Fibroblast of villous mesenchyme (primary cell): ENCODE measurements around the gene CNRIP1. TPM values are rescaled to one million over a fixed set of nuclear protein-coding genes. Genes with fewer than 3 reads are reported as not detected.
"Not testable (repeated sequence)": the region's sequence is repeated elsewhere in the genome, so short reads cannot be mapped to it uniquely, and the experiment has no call there.

Experiments used
- DNase-seq: peaks from one replicate; pipeline ENCODE4 v3.0.0-alpha.2; 2010; ENCODE audit warnings: low read depth
- H3K4me3 ChIP-seq: 2 replicates; pipeline ENCODE4 v1.5.1; 2011; ENCODE audit warnings: low read depth, mild to moderate bottlenecking, low read length
- total RNA-seq: library from RNA; depleted of rRNA; stranded (reverse); fragments of >200 nt; gene quantifications from 2 replicates; pipeline ENCODE4 v1.2.3, GENCODE V29; 2012
- TF ChIP-seq, protein P1 (sequence below): IDR thresholded peaks from 2 replicates; pipeline ENCODE4 v1.5.1; 2012; ENCODE audit warnings: low read depth, mild to moderate bottlenecking, low read length; ENCODE audit not compliant: insufficient read depth

Gene CNRIP1
- total RNA-seq, 1 donor, result 24.6 TPM

DNA sequence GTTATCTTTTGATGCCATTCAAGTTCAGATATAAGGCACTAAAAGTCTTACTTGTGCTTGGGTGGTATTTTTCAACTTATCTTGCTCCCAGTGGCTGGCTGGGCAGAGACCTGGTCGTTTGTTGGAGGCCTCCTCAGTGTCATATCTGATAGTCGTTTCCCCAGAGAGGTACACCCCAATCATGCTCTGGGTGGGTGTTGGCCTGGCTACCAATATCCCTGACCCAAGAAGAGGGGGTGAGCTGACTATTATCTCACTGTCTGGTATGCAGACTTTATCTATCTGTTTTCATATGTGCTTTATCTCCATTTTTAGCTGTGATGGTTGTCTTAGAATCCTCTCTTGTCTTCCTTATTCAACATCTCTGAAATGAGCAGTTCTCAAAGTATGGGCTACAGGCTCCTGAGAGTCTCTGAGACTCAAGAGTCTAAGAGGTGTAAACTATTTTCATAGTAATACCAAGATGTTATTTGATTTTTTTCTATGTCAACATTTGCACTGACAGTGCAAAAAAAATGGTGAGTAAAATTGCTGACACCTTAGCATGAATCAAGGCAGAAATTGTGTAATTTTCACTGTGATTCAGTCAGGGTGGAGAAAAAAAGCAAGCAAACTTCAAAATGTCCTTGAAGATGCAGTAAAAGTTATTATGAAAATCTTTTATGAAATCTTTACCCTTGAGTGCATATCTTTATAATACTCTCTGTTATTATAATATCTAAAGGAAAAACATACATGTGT is 33.1 kb upstream of the CNRIP1 start:
- H3K4me3 ChIP-seq, result no peak overlapping the region
- DNase-seq, result no peak
- TF ChIP-seq, protein P1, sequence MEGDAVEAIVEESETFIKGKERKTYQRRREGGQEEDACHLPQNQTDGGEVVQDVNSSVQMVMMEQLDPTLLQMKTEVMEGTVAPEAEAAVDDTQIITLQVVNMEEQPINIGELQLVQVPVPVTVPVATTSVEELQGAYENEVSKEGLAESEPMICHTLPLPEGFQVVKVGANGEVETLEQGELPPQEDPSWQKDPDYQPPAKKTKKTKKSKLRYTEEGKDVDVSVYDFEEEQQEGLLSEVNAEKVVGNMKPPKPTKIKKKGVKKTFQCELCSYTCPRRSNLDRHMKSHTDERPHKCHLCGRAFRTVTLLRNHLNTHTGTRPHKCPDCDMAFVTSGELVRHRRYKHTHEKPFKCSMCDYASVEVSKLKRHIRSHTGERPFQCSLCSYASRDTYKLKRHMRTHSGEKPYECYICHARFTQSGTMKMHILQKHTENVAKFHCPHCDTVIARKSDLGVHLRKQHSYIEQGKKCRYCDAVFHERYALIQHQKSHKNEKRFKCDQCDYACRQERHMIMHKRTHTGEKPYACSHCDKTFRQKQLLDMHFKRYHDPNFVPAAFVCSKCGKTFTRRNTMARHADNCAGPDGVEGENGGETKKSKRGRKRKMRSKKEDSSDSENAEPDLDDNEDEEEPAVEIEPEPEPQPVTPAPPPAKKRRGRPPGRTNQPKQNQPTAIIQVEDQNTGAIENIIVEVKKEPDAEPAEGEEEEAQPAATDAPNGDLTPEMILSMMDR, result no peak

DNA sequence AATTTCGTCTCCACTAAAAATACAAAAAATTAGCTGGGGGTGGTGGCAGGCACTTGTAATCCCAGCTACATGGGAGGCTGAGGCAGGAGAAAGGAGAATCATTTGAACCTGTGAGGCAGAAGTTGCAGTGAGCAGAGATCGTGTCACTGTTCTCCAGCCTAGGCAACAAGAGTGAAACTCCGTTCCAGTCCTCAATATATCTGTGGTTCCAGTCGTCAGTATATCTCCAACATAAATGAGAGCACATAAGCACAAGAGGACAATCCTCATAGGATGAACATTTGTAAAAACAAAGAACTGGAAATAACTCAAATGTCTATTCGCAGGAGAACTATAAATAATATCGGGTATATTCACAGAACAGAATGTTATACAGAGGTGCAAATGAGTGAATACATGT is 32.2 kb upstream of the CNRIP1 start:
- no peak for DNase-seq
- no peak overlapping the region for H3K4me3 ChIP-seq
- TF ChIP-seq, protein P1, result no peak

DNA sequence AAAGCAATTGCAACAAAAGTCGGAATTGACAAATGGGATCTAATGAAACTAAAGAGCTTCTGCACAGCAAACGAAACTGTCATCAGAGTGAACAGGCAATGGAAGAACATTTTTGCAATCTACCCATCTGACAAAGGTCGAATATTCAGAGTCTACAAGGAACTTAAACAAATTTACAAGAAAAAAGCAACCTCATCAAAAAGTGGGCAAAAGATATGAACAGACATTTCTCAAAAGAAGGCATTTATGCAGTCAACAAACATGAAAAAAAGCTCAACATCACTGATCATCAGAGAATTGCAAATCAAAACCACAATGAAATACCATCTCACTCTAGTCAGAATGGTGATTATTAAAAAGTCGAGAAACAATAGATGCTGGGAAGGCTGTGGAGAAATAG is 29.3 kb upstream of the CNRIP1 start:
- not testable (repeated sequence) for DNase-seq, H3K4me3 ChIP-seq

DNA sequence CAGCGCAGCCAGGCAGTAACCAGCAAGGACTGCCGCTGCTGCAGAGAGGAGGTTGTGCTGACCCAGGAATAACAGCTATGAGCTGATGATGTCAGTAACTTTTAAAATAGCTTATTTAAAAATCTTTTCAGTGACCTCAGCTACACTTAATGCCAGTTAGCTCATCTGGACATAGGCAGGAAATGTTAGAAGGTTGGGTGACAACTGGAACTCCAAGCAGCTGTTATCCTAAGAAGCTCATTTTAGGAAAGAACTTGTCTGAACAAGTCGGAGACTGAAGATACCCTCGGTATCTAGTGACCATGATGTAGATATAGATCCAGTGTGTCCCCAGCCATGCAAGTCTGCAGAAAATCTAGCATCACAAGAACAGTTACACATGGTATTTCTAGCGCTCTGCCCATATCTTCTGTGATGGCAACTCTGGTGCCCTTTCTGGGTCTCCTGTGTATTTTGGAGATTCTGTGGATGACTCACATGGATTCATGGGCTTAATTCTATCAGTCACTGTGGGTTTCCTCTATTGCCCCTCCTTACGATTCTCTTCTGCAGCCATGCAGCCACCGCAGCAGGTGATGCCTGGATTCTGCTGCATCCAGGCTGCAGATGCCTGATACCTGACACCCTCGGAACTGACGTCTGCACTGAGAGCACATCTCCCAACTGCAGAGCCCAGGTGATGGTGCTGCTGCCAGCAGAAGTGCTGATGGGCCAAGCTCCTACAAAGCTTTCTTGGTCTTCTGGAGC is 25.6 kb upstream of the CNRIP1 start:
- TF ChIP-seq, protein P1, result no peak
- H3K4me3 ChIP-seq, result no peak overlapping the region
- DNase-seq, result no peak

DNA sequence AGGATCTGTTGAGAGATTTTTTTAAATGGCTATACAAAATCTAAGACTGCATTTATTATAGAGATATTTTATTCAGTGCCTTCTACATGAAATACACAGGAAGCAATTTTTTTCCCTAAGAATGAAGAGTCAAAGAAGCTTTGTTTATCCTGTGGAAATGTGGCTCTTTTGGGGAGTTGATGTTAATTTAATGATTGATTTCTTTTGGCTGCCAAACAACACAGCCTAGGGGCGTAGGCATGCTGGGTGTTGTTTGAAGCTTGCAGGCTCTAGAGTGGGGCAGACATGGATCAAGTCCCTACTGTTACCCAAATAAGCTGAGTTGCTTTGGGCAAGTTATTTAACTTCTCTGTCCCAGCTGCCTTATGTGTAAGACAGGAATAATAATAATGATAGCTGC is 24.3 kb upstream of the CNRIP1 start:
- no peak overlapping the region for H3K4me3 ChIP-seq
- TF ChIP-seq, protein P1, result no peak

DNA sequence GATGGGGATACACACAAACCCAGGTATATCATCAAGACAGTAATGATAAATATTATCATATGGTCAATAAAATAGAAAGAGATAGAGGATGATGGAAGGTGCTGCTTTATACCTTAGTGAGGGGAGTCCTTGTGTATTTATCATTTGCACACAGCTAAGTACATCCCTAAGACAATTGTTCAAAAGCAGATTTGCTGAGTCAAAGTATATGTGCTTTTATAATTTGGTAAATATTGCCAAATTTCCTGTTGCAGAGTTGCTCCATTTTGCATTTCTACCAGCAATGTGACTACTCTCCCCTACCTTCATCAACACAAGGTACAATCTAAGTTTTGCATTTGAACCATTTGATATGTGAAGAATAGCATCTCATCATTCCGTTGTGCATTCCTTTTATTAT is 22.7 kb upstream of the CNRIP1 start:
- TF ChIP-seq, protein P1, result no peak
- DNase-seq, result no peak

More for the DNA sequence above, 24.3 kb upstream of the CNRIP1 start:
- no peak for DNase-seq

DNA sequence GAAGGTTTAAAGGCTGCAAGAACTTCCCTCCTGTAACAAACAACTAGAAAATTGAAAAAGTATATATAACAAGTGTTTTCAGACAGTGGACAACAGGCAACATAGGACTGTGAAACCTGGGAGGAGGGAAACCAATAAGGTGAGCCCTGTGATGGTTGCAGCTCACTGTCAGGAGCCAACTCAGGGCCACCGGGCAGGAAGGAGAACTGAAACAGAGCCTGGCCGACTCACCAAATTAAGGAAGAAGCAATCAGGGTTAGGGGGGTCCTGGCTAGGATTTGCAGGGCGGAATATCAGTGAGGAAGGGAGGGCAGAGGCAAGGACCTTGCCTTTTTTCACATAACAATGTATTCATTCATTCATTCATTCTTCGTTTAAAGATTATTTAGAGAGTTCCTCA is 21.8 kb upstream of the CNRIP1 start:
- H3K4me3 ChIP-seq, result no peak overlapping the region
- TF ChIP-seq, protein P1, result no peak
- no peak for DNase-seq

More for the DNA sequence above, 22.7 kb upstream of the CNRIP1 start:
- no peak overlapping the region for H3K4me3 ChIP-seq
